GOT3 (cell line): ENCODE data around the gene VAMP1.

Experiments
- DNase-seq: peaks from one replicate; lab custom pipeline; 2025; ENCODE audit warnings: mixed read lengths; lab: John Stamatoyannopoulos, UW

Gene VAMP1

DNA sequence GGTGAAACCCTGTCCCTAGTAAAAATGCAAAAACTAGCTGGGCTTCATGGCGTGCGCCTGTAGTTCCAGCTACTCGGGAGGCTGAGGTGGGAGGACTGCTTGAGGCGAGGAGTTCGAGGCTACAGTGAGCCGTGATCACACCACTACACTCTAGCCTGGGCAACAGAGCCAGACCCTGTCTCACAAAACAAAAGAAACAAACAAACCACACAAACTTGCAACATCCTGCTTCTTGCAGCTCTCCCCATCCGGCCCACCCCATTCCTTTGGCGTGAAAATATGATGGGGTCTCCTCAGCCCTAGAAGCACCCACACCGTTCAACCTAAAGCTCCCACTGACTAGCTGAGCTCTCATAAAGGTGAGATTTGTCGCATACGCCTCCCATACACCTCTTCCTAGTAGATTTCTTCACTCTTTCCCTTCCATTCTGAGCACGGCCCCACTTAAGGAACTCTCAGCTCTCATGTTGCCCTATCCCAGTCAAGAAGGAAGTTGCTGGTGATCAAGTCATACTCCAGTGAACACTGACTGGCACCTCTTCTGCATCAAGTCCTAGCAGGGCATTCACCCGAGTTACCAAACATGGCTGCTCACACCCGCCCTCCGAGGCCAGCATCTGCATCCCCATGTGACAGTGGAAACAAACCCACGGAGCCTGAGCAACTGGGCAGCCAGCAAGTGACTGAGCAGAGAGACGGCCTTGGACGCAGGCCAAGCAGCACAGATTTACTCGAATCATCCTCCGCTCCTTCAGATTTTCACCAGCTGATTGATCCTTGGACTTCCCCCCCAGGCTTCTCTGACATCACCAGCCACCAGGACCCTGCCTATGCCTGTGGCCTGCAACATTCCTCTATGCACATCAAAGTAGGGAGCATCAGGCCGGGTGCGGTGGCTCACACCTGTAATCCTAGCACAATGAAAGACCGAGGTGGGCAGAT lies 44.6 kb downstream of the VAMP1 start:
- DNase-seq = no peak

DNA sequence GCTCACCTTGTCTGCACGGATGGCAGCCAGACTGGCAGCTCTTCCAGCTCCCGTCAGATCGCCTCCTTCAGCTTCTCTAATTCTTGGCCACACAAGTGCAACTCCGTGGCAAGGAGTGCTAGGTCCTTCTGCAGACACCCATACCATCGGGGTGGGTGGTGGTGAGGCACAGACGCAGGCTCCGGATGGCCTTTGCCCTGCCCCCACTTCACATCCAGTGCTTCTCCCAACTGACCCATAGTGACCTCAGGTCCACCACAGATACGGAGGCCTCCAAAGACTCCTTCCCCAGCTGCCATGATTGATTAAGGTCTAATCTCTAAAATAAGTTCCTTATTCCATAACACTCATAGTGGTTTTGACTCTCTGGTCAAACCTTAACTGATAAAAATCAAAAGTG lies 45.6 kb downstream of the VAMP1 start:
- no peak for DNase-seq

DNA sequence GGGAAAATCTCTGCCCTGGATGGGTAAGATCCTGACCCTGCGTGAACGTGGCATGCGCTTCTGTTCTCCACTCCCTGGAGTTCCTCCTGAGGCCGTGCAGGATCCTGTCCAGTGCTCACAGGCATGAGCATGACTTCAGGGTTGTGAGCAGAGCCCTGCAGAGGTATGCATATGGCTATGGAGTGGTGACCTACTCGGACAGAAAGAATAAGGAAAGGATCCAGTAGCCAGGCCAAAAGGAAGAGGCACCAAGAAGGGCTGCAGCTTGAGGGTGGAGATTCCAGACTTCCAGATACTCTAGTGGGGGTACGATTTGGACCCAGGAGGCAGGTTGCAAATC lies 46.5 kb downstream of the VAMP1 start:
- no peak for DNase-seq

DNA sequence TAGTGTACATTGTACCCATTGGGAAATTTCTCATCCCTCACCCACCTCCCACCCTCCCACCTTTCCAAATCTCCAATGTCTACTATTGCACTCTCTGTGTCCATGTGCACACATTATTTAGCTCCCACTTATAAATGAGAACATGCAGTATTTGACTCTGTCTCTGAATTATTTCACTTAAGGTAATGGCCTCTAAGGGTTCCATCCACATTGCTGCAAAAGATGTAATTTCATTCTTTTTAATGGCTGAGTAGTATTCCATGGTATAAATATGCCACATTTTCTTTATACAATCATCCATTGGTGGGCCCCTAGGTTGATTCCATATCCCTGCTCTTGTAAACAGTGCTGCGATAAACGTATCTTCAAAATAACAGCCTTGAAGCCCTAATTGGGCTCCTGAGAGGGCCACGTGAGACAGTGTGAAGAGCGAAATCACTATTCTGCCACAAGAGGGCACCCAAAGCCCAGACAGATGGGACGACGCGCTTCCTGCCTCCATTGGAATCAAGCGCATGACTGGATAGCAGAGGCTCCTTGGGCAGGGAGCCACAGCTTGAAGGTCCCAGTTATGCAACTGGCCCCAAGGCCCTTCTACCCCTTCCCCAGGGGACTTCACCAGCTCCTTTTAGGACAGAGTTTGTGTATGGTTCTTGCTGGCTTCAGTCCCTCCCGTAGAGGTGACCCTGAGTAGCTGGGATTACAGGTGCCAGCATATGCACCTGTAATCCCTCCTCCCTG lies 47.0 kb downstream of the VAMP1 start:
- peak; percentile 25 for DNase-seq

DNA sequence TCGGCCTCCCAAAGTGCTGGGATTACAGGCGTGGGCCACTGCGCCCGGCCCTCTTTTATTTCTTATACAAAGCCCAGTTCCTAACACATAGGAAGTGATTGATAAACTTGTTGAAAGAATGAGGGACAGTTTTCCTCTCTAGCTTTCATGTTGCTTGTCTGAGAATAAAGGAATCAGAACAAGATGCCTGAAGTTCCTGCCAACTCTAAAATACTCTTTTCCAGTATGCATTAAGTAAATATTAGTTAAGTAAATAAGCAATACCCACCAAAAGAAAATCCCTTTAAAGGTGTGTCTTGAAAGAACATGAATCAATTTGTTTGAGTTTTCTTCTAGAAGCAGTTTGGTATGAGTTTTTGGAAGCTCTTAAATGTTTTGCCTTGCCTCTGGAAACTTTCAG lies 50.1 kb downstream of the VAMP1 start:
- DNase-seq = no peak

DNA sequence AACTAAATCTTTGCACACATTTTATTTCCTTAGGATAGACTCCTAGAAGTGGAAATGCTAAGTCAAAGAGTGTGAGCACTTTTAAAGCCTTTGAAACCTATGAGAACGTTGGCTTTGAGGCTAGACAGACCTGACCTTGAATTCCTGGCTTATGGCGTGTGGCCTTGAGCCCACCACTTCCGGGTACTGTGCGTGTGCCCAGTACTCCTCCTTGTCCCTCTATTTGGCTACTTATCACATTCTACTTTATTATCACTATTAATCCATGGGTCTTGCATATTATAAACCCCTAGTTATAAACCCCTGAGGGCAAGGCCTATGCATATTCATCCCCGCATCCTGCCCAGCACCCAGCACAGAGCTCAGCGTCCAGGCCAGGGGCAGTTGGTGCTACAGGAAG lies 51.7 kb downstream of the VAMP1 start:
- no peak for DNase-seq

DNA sequence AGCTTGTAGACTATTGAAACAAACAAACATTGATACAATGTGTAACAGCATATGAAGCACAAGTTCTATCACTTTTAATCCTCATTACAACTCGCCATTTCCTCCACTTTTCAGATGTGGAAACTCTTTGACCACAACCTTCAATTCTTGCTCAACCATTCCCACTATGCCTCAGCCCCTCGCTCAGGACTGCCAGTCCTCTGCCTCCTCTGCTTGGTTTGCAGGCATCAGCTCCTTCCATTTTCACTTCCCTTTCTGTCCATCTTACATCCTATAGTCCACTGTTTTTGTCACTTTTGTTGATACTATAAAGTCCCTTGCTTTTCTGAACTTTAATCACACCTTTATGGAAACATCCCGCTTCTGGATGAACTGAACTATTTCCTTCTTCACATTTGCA lies 53.9 kb downstream of the VAMP1 start:
- DNase-seq = no peak
